Activated naive CD8-positive, alpha-beta T cell treated with anti-CD3 and anti-CD28 coated beads, Interleukin-2, amount 10 ng/mL, durations not matched to agents 7 days and 5 days (primary cell): ENCODE measurements around the gene INPPL1. TPM values are rescaled to one million over a fixed set of nuclear protein-coding genes. Genes with fewer than 3 reads are reported as not detected.

Experiments used
- ATAC-seq: fragments of 150-1000 bp; cut with Tn5 transposase; one replicate; pipeline ENCODE4 v1.10.0; 2021; ENCODE audit warnings: low read depth, moderate library complexity
- POLR2A ChIA-PET: fragments of 350-600 bp; sonication (Branson Sonifier 250); formaldehyde crosslinking; loops from one replicate; lab custom pipeline; 2021; ENCODE audit warnings: antibody characterized with exemption; lab: Charles Lee
- DNase-seq: peaks from one replicate; pipeline ENCODE4 v3.0.0; 2021
- H3K27ac Mint-ChIP-seq: one replicate; pipeline ENCODE4 v1.8.0; 2022; ENCODE audit warnings: mild to moderate bottlenecking, mixed read lengths
- H3K27me3 Mint-ChIP-seq: one replicate; pipeline ENCODE4 v1.8.0; 2022; ENCODE audit warnings: mild to moderate bottlenecking, moderate library complexity, mixed read lengths
- H3K36me3 Mint-ChIP-seq: one replicate; pipeline ENCODE4 v1.8.0; 2021; ENCODE audit warnings: mild to moderate bottlenecking, mixed read lengths
- H3K4me1 Mint-ChIP-seq: one replicate; pipeline ENCODE4 v1.8.0; 2021; ENCODE audit warnings: mixed read lengths
- H3K4me3 Mint-ChIP-seq: one replicate; pipeline ENCODE4 v1.8.0; 2022; ENCODE audit warnings: mild to moderate bottlenecking, moderate library complexity, mixed read lengths
- H3K9me3 Mint-ChIP-seq: one replicate; pipeline ENCODE4 v1.8.0; 2021; ENCODE audit warnings: mixed read lengths
- total RNA-seq, 2 experiments: library from RNA; stranded (reverse); gene quantifications; one replicate each; pipeline ENCODE4 v1.2.3, GENCODE V29; 2021

Gene INPPL1
- total RNA-seq, 2 experiments from 2014 or later, result 166 to 171 TPM

DNA sequence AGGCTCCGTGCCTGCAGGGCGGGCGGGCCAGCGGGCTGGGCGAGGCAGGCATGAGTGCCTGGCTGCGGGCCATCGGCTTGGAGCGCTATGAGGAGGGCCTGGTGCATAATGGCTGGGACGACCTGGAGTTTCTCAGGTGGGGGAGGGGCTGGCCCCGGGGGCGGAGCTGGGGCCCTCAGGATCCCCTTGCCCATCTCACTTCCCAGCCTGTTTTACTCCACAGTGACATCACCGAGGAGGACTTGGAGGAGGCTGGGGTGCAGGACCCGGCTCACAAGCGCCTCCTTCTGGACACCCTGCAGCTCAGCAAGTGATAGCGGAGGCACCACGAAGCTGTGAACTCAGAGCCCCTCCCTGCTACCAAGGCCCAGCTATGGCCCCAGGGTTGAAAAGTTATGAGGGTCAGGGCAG is 13.5 kb downstream of the INPPL1 start:
- Mint-ChIP-seq H3K9me3 (no peaks in the 10 kb centered on the region), H3K4me1 (peaks cover 17% of the 10 kb centered on the region), H3K27ac (no peak overlapping the region), H3K27me3 (peaks cover 39% of the 10 kb centered on the region), H3K36me3 (peaks cover 10% of the 10 kb centered on the region), H3K4me3 (no peak overlapping the region)
- POLR2A ChIA-PET, result interaction anchor here (0.6 to 1.6 kb wide), 2 partner anchors 15 to 21 kb away, joined by 3 to 6 read pairs; no protein-coding TSS in a partner anchor
- no peak for ATAC-seq
- peak; percentile 59 for DNase-seq

DNA sequence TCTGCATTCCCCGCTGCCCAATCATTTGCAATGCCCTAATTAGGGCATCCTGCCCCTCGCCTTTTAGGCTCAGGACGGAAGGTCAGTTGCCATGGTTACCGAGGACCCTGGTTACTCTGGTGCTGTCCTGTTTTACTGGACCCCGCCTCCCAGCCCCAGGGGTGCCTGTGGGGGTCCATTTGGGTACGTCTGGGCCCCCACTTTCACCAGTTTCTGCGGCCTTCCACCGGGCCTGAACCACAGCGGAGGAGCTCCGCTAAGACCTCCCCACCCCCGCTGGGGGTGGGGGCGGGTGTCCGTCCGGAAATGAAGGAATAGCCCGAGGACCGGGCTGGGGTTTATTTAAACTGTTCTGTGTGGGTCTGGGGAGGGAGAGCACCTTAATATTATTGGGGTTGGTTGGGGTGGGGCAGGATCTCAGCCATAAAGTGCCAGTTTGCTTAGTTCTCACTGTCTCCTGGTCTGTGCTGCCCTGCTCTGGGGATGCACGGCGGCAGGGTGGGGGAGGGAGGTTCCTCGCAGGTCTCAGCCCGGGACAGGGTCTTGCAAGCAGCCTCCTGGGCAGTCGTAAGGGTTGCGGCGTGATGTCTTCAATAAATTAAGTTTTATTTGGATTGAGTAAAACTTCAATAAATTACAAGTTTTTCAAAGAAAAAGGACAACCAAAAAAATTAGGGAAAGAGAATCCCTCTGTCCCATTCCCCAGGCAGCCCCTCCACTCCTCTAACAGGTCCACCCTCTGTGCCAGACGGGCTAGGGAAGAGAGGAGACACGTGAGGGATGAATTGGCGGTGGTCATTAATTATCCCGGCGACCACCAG is 14.1 kb downstream of the INPPL1 start:
- ATAC-seq (no peak), DNase-seq (peak; percentile 24)
- Mint-ChIP-seq H3K27me3 (peaks cover 45% of the 10 kb centered on the region), H3K36me3 (peaks cover 11% of the 10 kb centered on the region), H3K9me3 (peaks cover 1% of the 10 kb centered on the region), H3K4me1 (peaks cover 18% of the 10 kb centered on the region), H3K27ac (no peak overlapping the region), H3K4me3 (no peak overlapping the region)
- POLR2A ChIA-PET, result interaction anchor here (0.6 to 1.6 kb wide), 2 partner anchors 15 to 21 kb away, joined by 3 to 6 read pairs; no protein-coding TSS in a partner anchor

DNA sequence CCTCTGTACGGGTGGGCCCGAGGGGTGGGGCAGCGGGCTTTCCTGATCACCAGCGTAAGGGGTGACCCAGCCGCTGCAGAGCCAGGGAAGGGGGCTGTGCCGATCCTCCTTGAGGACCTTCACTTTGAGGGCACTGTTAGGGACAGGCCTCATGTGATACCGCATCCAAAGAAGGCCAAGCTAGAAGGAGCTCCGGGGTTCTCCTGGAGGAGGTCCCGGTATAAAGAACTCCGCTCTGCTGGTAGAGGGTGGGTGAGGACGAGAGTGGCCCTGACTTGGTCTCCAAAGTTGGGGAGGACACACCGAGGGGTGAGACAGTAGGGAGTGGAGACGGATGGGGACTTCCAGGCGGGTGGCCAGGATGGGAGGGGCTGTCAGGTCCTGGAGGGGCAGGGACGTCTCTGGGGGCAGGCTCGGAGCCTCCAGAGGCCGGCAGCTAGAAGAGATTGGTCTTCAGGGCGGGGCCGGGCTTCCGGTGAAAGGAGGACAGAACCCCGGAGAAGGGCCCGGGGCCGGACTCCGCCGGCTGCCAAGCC is 14.8 kb downstream of the INPPL1 start:
- POLR2A ChIA-PET, result interaction anchor here (0.8 kb wide), 1 partner anchor 14 kb away, joined by 3 read pairs; no protein-coding TSS in a partner anchor
- H3K36me3 Mint-ChIP-seq, result peaks cover 11% of the 10 kb centered on the region
- no peak overlapping the region for H3K27ac Mint-ChIP-seq
- peaks cover 18% of the 10 kb centered on the region for H3K4me1 Mint-ChIP-seq
- DNase-seq (no peak), ATAC-seq (peak; percentile 29)
- H3K9me3 Mint-ChIP-seq, result peaks cover 1% of the 10 kb centered on the region
- H3K27me3 Mint-ChIP-seq, result peaks cover 45% of the 10 kb centered on the region
- H3K4me3 Mint-ChIP-seq, result peak overlapping the region; percentile 67

DNA sequence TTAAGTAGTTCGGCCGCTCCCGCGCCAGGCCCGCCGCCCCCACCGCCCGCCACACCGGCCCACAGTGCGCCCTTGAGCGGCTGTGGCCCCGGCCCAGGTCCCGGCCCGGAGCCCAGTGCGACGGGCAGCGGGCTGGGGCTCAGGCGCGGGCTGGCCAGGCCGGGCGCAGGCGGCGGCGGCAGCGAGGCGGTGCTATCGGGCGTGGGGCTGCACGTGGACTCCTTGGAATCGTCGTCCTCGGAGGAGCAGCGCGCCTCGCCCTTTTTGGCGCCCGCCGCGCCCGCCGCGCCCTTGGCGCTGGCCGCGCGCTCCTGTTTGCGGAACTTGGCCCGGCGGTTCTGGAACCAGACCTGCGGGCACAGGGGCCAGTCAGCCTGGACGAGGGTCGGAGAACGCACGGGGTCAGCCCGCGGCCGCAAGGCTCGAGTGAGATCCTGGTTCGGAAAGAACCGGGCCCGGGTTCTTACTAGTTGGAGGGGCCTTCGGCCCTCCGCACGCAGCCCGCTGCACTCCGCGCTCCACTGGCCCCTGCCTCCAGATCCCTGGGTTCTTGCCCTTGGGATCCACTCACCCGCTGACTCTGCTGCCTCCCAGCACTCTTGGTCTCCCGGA is 15.4 kb downstream of the INPPL1 start:
- peaks cover 1% of the 10 kb centered on the region for H3K9me3 Mint-ChIP-seq
- H3K36me3 Mint-ChIP-seq, result peaks cover 11% of the 10 kb centered on the region
- peak; percentile 49 for DNase-seq
- peaks cover 18% of the 10 kb centered on the region for H3K4me1 Mint-ChIP-seq
- H3K4me3 Mint-ChIP-seq, result peak overlapping the region; percentile 80
- peak; percentile 9 for ATAC-seq
- POLR2A ChIA-PET, result interaction anchor here (0.8 to 1.0 kb wide), 2 partner anchors 14 to 17 kb away, joined by 3 to 5 read pairs; no protein-coding TSS in a partner anchor
- peaks cover 45% of the 10 kb centered on the region for H3K27me3 Mint-ChIP-seq
- H3K27ac Mint-ChIP-seq, result no peak overlapping the region

GRCh38 chr11:72240461-72241290 is 16.1 kb downstream of the INPPL1 start:
- Mint-ChIP-seq H3K36me3 (peaks cover 11% of the 10 kb centered on the region), H3K27ac (no peak overlapping the region), H3K9me3 (peaks cover 1% of the 10 kb centered on the region), H3K27me3 (peaks cover 45% of the 10 kb centered on the region), H3K4me3 (peak overlapping the region; percentile 80), H3K4me1 (peaks cover 18% of the 10 kb centered on the region)
- DNase-seq (peak; percentile 47), ATAC-seq (no peak)
- POLR2A ChIA-PET, result interaction anchor here (1.0 kb wide), 1 partner anchor 17 kb away, joined by 5 read pairs; no protein-coding TSS in a partner anchor

DNA sequence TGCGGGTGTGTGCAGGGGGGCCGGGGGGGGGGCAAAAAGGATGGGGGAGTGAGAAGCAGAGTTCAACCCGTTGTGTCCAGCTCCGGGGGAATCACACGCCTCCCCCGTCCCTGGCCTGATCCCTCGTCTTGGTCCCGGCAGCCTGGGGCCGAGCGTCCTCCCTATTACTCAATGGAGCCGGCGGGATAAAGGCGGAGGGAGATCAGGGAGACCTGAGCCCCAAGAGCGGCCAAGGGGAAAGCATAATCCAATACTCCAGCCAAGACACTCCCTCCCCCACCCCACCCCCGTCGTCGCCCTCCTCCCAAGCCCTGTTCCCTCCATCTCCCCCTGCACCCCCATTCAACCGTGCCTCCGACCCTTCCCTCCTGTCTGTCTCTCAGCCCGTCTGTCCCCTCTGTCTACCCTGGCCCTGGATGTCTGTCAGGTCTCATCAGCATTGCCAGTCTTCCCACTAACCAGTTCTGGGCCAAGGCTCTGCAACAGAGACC is 16.8 kb downstream of the INPPL1 start:
- no peak for DNase-seq
- ATAC-seq, result no peak
- no peak overlapping the region for H3K4me3 Mint-ChIP-seq
- H3K4me1 Mint-ChIP-seq, result peaks cover 18% of the 10 kb centered on the region
- POLR2A ChIA-PET, result interaction anchor here (0.6 kb wide), 1 partner anchor 12 kb away, joined by 3 read pairs; no protein-coding TSS in a partner anchor
- H3K9me3 Mint-ChIP-seq, result peaks cover 1% of the 10 kb centered on the region
- peaks cover 11% of the 10 kb centered on the region for H3K36me3 Mint-ChIP-seq
- peaks cover 45% of the 10 kb centered on the region for H3K27me3 Mint-ChIP-seq
- H3K27ac Mint-ChIP-seq, result no peak overlapping the region

GRCh38 chr11:72242141-72242540 is 17.6 kb downstream of the INPPL1 start:
- Mint-ChIP-seq H3K27me3 (peaks cover 45% of the 10 kb centered on the region), H3K4me3 (no peak overlapping the region), H3K9me3 (peaks cover 1% of the 10 kb centered on the region), H3K4me1 (peaks cover 18% of the 10 kb centered on the region), H3K36me3 (peaks cover 11% of the 10 kb centered on the region), H3K27ac (no peak overlapping the region)
- DNase-seq (no peak), ATAC-seq (no peak)
- POLR2A ChIA-PET, result no interaction called here

DNA sequence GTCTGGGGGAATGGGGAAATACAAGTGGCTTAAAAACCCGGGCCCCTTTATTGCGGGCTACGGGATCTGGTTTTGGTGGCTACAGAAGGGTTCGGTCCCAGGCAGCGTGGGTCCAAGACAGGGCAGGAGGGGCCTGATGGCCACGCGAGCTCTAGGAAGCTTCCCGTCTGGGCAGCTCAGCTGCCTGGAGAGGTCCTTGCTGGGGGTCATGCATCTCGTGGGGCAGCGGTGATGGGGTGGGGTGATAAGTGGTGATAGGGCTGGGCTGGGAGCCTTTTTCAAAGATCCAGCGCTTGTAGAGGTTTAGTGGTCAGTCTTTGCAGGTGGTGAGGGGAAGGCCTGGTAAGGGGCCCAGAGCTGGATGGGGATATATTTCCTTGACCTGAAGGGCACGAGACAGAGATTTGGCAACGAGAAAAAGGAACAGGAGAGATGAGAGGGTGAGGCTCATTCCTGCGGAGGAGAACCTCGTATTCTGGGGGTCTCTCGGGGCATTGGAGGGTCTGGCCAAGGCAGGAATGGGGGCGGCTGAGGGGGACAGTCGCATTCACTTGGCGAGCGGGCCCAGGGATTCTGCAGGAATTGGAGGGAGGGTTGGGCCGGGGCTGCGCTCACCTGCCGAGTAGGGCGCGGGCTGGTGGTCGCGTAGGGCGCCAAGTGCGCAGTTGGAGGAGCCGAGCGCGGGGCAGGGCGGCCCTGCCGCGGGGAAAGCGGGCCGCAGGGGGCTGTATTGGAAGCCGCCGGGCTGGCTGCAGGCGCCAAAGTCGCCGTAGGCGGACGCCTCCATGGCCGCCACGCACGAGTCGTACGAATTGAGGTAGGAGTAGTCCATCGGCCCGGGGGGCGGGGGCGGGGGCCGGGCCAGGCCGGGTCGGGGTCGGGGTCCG is 18.8 kb downstream of the INPPL1 start:
- Mint-ChIP-seq H3K27me3 (peaks cover 46% of the 10 kb centered on the region), H3K9me3 (peaks cover 1% of the 10 kb centered on the region), H3K27ac (no peak overlapping the region), H3K36me3 (peaks cover 11% of the 10 kb centered on the region), H3K4me3 (peak overlapping the region; percentile 50), H3K4me1 (peaks cover 18% of the 10 kb centered on the region)
- POLR2A ChIA-PET, result no interaction called here
- DNase-seq (peak; percentile 28), ATAC-seq (no peak)

- POLR2A ChIA-PET, result no interaction called here
- Mint-ChIP-seq H3K27ac (no peak within 1 kb of the TSS), H3K27me3 (peaks cover 43% of the 10 kb centered on the region), H3K9me3 (peaks cover 1% of the 10 kb centered on the region), H3K4me3 (peak within 1 kb of the TSS; percentile 50), H3K36me3 (peaks cover 7% of the 10 kb centered on the region), H3K4me1 (peaks cover 16% of the 10 kb centered on the region)
- DNase-seq (peak; percentile 36), ATAC-seq (no peak)
Observed at GRCh38 chr11:72244060-72244360, 19.4 kb downstream of the INPPL1 start, which contains the start of gene PHOX2A. TSS of gene PHOX2A (minus strand) at chr11:72244176. CDS start at chr11:72244004, 172 bp downstream.

DNA sequence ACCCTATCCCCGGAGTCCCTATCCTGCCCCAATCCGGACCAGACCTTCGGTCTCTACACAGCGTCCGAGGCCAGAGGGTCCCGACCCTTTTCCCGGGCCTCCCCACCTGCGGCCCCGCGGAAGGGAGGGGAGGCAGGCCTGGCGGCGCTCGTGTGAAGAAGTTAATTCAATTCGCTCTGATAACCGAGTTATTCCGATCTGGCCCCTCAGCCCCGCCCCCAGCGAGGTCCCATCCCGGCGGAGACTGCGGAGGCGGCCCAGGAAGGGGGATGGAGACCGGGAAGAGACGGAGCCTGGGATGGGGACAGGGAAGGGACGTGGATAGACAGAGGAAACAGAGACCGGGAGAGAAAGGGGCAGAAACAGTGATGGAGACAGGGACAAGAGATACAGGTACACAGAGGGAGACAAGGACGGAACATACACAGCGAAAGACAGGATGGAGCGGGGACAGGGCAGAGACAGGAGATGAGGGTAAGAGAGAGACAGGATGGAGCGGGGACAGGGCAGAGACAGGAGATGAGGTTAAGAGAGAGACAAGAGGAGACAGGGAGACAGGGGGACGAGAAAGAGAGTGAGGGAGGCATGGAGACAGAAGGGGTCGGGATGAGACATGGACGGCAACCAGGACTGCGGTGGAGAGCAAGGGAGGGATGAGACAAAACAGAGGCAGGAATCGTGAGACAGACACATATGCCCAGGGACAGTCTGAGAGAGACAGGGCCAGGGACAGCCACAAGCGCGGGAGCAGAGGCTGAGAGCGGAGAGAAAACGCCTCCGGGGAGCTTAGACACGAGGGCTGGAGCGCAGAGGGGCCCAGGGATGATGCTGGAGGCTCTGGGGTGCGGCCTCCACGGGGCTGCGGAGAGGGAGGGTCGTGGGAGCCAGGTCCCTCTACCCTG is 20.0 kb downstream of the INPPL1 start:
- no peak overlapping the region for H3K4me3 Mint-ChIP-seq
- H3K4me1 Mint-ChIP-seq, result peaks cover 13% of the 10 kb centered on the region
- H3K36me3 Mint-ChIP-seq, result peaks cover 7% of the 10 kb centered on the region
- ATAC-seq, result no peak
- no peak overlapping the region for H3K27ac Mint-ChIP-seq
- peaks cover 1% of the 10 kb centered on the region for H3K9me3 Mint-ChIP-seq
- no peak for DNase-seq
- peaks cover 37% of the 10 kb centered on the region for H3K27me3 Mint-ChIP-seq
- POLR2A ChIA-PET, result interaction anchor here (1.9 kb wide), 1 partner anchor 21 kb away, joined by 5 read pairs; no protein-coding TSS in a partner anchor

DNA sequence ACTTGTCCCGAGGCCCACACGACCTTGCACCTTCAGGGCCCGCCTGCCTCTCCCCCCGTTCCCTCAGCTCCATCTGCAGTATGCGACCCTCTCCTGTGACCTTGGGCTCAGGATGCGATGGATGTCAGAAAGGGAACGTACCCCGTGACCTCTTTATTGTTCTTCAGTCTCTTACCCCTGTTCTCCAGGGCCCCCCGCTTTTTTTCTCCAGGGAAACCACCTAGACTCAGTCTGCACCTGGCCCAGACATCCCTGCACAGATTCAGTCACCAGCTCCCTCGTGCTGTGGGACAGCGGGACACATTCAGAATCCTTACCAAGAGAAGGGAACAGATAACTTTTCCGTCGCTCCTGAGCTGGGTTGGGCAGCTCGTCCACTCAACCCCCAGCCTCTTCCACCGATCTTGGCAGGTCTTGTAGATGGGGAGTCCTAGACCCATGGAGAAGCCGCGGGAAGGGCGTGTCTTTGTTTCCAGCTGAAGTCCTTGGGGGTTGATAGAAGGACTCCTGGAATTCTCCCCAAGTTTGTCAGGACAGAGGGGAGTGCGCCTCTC is 20.8 kb downstream of the INPPL1 start:
- Mint-ChIP-seq H3K36me3 (peaks cover 6% of the 10 kb centered on the region), H3K27me3 (peaks cover 35% of the 10 kb centered on the region), H3K4me3 (no peak overlapping the region), H3K4me1 (peaks cover 12% of the 10 kb centered on the region), H3K27ac (no peak overlapping the region), H3K9me3 (peaks cover 1% of the 10 kb centered on the region)
- DNase-seq, result no peak
- no peak for ATAC-seq
- POLR2A ChIA-PET, result interaction anchor here (1.9 kb wide), 1 partner anchor 22 kb away, joined by 5 read pairs; no protein-coding TSS in a partner anchor
